Fibroblast of gingiva (primary cell): ENCODE measurements around the gene PRPF19.

Experiments used
- DNase-seq: peaks from one replicate; pipeline ENCODE4 v3.0.0-alpha.2; 2011; ENCODE audit warnings: low read depth

Gene PRPF19

GRCh38 chr11:60858731-60859464, 47.5 kb downstream of the PRPF19 start:
- DNase-seq, result no peak

- DNase-seq, result no peak
Measured at GRCh38 chr11:60858236-60858635, 48.1 kb downstream of the PRPF19 start.

GRCh38 chr11:60857378-60858232, 48.8 kb downstream of the PRPF19 start:
- DNase-seq, result no peak

- no peak for DNase-seq
Measured at GRCh38 chr11:60855726-60856633, 50.4 kb downstream of the PRPF19 start, which contains the start of gene PTGDR2. Gene PTGDR2, minus strand, starts transcription at chr11:60855950. Its CDS starts 2,228 bp downstream, at chr11:60853722.

GRCh38 chr11:60854847-60855725, 51.3 kb downstream of the PRPF19 start:
- no peak for DNase-seq

GRCh38 chr11:60854140-60854846, 52.1 kb downstream of the PRPF19 start:
- DNase-seq, result no peak

- no peak for DNase-seq
Measured at GRCh38 chr11:60852982-60853950, 53.1 kb downstream of the PRPF19 start.

GRCh38 chr11:60852117-60852981, 54.0 kb downstream of the PRPF19 start:
- no peak for DNase-seq

GRCh38 chr11:60851327-60852104, 54.9 kb downstream of the PRPF19 start:
- no peak for DNase-seq

GRCh38 chr11:60849641-60850520, 56.5 kb downstream of the PRPF19 start:
- no peak for DNase-seq

GRCh38 chr11:60848714-60849151, 57.7 kb downstream of the PRPF19 start:
- no peak for DNase-seq

- DNase-seq, result no peak
Measured at GRCh38 chr11:60847896-60848295, 58.5 kb downstream of the PRPF19 start.

GRCh38 chr11:60847281-60847680, 59.1 kb downstream of the PRPF19 start:
- no peak for DNase-seq

GRCh38 chr11:60845338-60845737, 61.0 kb downstream of the PRPF19 start:
- no peak for DNase-seq

GRCh38 chr11:60844870-60845221, 61.5 kb downstream of the PRPF19 start:
- DNase-seq, result no peak
